ENCODE data around the gene TMX1. TPM values are rescaled to one million over a fixed set of nuclear protein-coding genes. Genes with fewer than 3 reads are reported as not detected.

The TMX1 gene
- total RNA-seq, 1 experiment from 2014 or later, result 35.3 TPM

GRCh38 chr14:51284241-51284640 lies 44.2 kb downstream of the TMX1 start:
- H3K4me3 ChIP-seq, result no peak overlapping the region
- intact Hi-C loops (cut with micrococcal nuclease; ENCODE audit: unreplicated experiment), result loop anchor here (1.0 to 5.0 kb wide), 2 partner anchors 18 to 433 kb away; no protein-coding TSS in a partner anchor
- H4K20me1 ChIP-seq (ENCODE audit: insufficient read depth), result no peaks in the 10 kb centered on the region
- no peak overlapping the region for H2AFZ ChIP-seq
- no peaks in the 10 kb centered on the region for H3K9me2 ChIP-seq (ENCODE audit: insufficient read depth)
- no peak for DNase-seq
- no peak overlapping the region for H3K27ac ChIP-seq
- no TSS peak for BruUV-seq (replicated peaks)
- POLR2A ChIA-PET (ENCODE audit: unreplicated experiment), result interaction anchor here (0.7 kb wide), 1 partner anchor 420 kb away, joined by 3 read pairs; no protein-coding TSS in a partner anchor
- no peaks in the 10 kb centered on the region for H3K36me3 ChIP-seq (ENCODE audit: low read depth)
- no peak overlapping the region for H3K4me2 ChIP-seq
- H3K4me1 ChIP-seq (replicated peaks; ENCODE audit: insufficient read depth), result no peaks in the 10 kb centered on the region
- TF ChIP-seq, protein P1, sequence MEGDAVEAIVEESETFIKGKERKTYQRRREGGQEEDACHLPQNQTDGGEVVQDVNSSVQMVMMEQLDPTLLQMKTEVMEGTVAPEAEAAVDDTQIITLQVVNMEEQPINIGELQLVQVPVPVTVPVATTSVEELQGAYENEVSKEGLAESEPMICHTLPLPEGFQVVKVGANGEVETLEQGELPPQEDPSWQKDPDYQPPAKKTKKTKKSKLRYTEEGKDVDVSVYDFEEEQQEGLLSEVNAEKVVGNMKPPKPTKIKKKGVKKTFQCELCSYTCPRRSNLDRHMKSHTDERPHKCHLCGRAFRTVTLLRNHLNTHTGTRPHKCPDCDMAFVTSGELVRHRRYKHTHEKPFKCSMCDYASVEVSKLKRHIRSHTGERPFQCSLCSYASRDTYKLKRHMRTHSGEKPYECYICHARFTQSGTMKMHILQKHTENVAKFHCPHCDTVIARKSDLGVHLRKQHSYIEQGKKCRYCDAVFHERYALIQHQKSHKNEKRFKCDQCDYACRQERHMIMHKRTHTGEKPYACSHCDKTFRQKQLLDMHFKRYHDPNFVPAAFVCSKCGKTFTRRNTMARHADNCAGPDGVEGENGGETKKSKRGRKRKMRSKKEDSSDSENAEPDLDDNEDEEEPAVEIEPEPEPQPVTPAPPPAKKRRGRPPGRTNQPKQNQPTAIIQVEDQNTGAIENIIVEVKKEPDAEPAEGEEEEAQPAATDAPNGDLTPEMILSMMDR (conservative IDR thresholded peaks at IDR 0.05), result no peak
- no peak for TF ChIP-seq EZH2 (IDR thresholded peaks at IDR 0.05; ENCODE audit: low read depth)
- H3F3A ChIP-seq (ENCODE audit: insufficient read depth, low read depth), result no peaks in the 10 kb centered on the region
- no peaks in the 10 kb centered on the region for H3K9me3 ChIP-seq (ENCODE audit: insufficient read depth, low read depth)
- H3K27me3 ChIP-seq (ENCODE audit: insufficient read depth, low read depth), result no peaks in the 10 kb centered on the region
- H3K79me2 ChIP-seq (ENCODE audit: low read depth), result no peaks in the 10 kb centered on the region
- CTCF ChIA-PET, result interaction anchor here (0.6 to 4.2 kb wide), 7 partner anchors 123 to 492 kb away, joined by 3 to 36 read pairs (median 4); partner anchors contain the start of gene FRMD6

- TF ChIP-seq EZH2 (IDR thresholded peaks at IDR 0.05; ENCODE audit: low read depth), result no peak
- TF ChIP-seq, protein P1 (conservative IDR thresholded peaks at IDR 0.05), result no peak
- ChIA-PET POLR2A (ENCODE audit: unreplicated experiment) (no interaction called here), CTCF (interaction anchor here (0.6 kb wide), 1 partner anchor 1389 kb away, joined by 4 read pairs; no protein-coding TSS in a partner anchor)
- no peak overlapping the region for H2AFZ ChIP-seq
- no peaks in the 10 kb centered on the region for H3K27me3 ChIP-seq (ENCODE audit: insufficient read depth, low read depth)
- no peaks in the 10 kb centered on the region for H4K20me1 ChIP-seq (ENCODE audit: insufficient read depth)
- no peaks in the 10 kb centered on the region for H3K4me1 ChIP-seq (replicated peaks; ENCODE audit: insufficient read depth)
- no peaks in the 10 kb centered on the region for H3K9me2 ChIP-seq (ENCODE audit: insufficient read depth)
- intact Hi-C loops (cut with micrococcal nuclease; ENCODE audit: unreplicated experiment), result no loop called here
- H3K79me2 ChIP-seq (ENCODE audit: low read depth), result no peaks in the 10 kb centered on the region
- BruUV-seq (replicated peaks), result no TSS peak
- H3K36me3 ChIP-seq (ENCODE audit: low read depth), result no peaks in the 10 kb centered on the region
- no peak overlapping the region for H3K27ac ChIP-seq
- no peak overlapping the region for H3K4me2 ChIP-seq
- DNase-seq, result no peak
- H3K9me3 ChIP-seq (ENCODE audit: insufficient read depth, low read depth), result no peaks in the 10 kb centered on the region
- no peak overlapping the region for H3K4me3 ChIP-seq
- no peaks in the 10 kb centered on the region for H3F3A ChIP-seq (ENCODE audit: insufficient read depth, low read depth)
Observed at GRCh38 chr14:51285120-51285519, 45.1 kb downstream of the TMX1 start.

GRCh38 chr14:51289169-51289568 lies 49.1 kb downstream of the TMX1 start:
- H4K20me1 ChIP-seq (ENCODE audit: insufficient read depth), result no peaks in the 10 kb centered on the region
- BruUV-seq (replicated peaks), result no TSS peak
- H3K4me3 ChIP-seq, result no peak overlapping the region
- H3K9me3 ChIP-seq (ENCODE audit: insufficient read depth, low read depth), result no peaks in the 10 kb centered on the region
- no peaks in the 10 kb centered on the region for H3K27me3 ChIP-seq (ENCODE audit: insufficient read depth, low read depth)
- no peak overlapping the region for H3K4me2 ChIP-seq
- no peaks in the 10 kb centered on the region for H3K79me2 ChIP-seq (ENCODE audit: low read depth)
- H3K4me1 ChIP-seq (replicated peaks; ENCODE audit: insufficient read depth), result no peaks in the 10 kb centered on the region
- TF ChIP-seq EZH2 (IDR thresholded peaks at IDR 0.05; ENCODE audit: low read depth), result no peak
- TF ChIP-seq, protein P1 (conservative IDR thresholded peaks at IDR 0.05), result no peak
- ChIA-PET CTCF (interaction anchor here (0.6 kb wide), 1 partner anchor 232 kb away, joined by 6 read pairs; no protein-coding TSS in a partner anchor), POLR2A (ENCODE audit: unreplicated experiment) (no interaction called here)
- no peaks in the 10 kb centered on the region for H3K36me3 ChIP-seq (ENCODE audit: low read depth)
- H3K9me2 ChIP-seq (ENCODE audit: insufficient read depth), result no peaks in the 10 kb centered on the region
- H2AFZ ChIP-seq, result no peak overlapping the region
- H3K27ac ChIP-seq, result no peak overlapping the region
- intact Hi-C loops (cut with micrococcal nuclease; ENCODE audit: unreplicated experiment), result loop anchor here (2.0 kb wide), 1 partner anchor 54 kb away; no protein-coding TSS in a partner anchor
- no peaks in the 10 kb centered on the region for H3F3A ChIP-seq (ENCODE audit: insufficient read depth, low read depth)
- DNase-seq, result no peak

Data from PC-9 (cell line).